Duodenal mucosa (tissue), 2 donors: Measurements from ENCODE around the gene FGF11.

Experiments used
- H3K27ac ChIP-seq: one replicate; pipeline ENCODE4 v1.7.0; 2013; ENCODE audit warnings: low read depth, low read length
- H3K27me3 ChIP-seq, 2 donors: one replicate each; pipeline ENCODE4 v1.7.0; 2013; ENCODE audit warnings: low read length in 2 of 2, control low read depth in 1 of 2; ENCODE audit not compliant: insufficient read depth in 2 of 2, control insufficient read depth in 1 of 2
- H3K36me3 ChIP-seq, 2 donors: one replicate each; pipeline ENCODE4 v1.7.0; 2013; ENCODE audit warnings: low read length in 2 of 2, control low read depth in 1 of 2; ENCODE audit not compliant: insufficient read depth in 2 of 2, control insufficient read depth in 1 of 2
- H3K4me1 ChIP-seq, 2 donors: one replicate each; pipeline ENCODE4 v1.7.0; 2013; ENCODE audit warnings: low read length in 2 of 2, control low read depth in 1 of 2; ENCODE audit not compliant: insufficient read depth in 2 of 2, control insufficient read depth in 1 of 2
- H3K4me3 ChIP-seq, 2 donors: one replicate each; pipeline ENCODE4 v1.7.0; 2013; ENCODE audit warnings: low read length in 2 of 2, low read depth in 1 of 2
- H3K9ac ChIP-seq, 2 donors: one replicate each; pipeline ENCODE4 v1.7.0; 2013; ENCODE audit warnings: low read length in 2 of 2, low read depth in 1 of 2
- H3K9me3 ChIP-seq, 2 donors: one replicate each; pipeline ENCODE4 v1.7.0; 2013; ENCODE audit warnings: low read length in 2 of 2, control low read depth in 1 of 2; ENCODE audit not compliant: control insufficient read depth in 1 of 2

Gene FGF11

DNA sequence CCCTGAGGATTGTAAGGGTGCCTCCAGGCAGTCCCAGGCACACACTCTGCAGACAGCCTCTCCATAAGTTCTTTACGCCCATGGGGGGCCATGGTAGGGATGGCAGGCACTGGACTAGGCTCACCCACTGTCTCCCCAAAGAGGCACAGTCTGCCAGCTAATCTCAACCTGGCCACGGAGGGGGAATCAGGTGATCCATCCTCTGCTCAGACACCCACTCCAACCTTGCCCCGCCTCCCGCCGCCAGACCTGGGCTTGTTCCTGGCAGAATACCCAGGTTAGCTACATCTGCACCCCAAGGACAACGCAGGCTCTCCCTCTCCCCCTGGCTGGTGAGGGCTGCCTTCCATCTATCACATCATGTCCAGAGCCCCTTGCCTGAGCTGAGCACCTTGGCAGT is 30.4 kb upstream of the FGF11 start:
- Histone ChIP-seq H3K4me3 (no peak overlapping the region), H3K9me3 (no peaks in the 10 kb centered on the region), H3K9ac (no peak overlapping the region), H3K4me1 (peaks cover 0 to 5% of the 10 kb centered on the region in 2 donors), H3K27ac (no peak overlapping the region), H3K27me3 (peaks cover 4 to 12% of the 10 kb centered on the region in 2 donors), H3K36me3 (no peaks in the 10 kb centered on the region)

DNA sequence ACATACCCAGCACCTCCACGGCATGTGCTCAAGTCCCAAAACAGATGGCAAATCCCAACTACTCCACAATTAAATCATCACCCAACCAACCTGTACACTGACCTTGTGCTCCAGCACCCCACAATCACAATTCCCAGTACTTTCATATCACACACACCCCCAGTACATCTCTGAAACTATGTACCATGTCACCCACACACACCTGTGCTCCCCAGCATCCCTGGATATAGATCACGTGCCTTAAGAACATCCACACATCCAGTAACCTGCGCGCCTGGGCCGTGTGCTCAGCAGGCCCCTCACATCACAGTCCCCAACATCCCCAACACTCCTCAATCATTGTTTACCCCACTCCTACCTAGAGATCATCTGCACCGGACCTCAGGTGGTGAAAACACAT is 29.6 kb upstream of the FGF11 start:
- Histone ChIP-seq H3K27ac (no peak overlapping the region), H3K27me3 (peaks cover 4 to 12% of the 10 kb centered on the region in 2 donors), H3K9ac (no peak overlapping the region), H3K4me3 (no peak overlapping the region), H3K36me3 (no peaks in the 10 kb centered on the region), H3K9me3 (no peaks in the 10 kb centered on the region), H3K4me1 (peaks cover 0 to 5% of the 10 kb centered on the region in 2 donors)

GRCh38 chr17:7410634-7411426 is 28.5 kb upstream of the FGF11 start:
- Histone ChIP-seq H3K9me3 (no peaks in the 10 kb centered on the region), H3K36me3 (no peaks in the 10 kb centered on the region), H3K27ac (no peak overlapping the region), H3K27me3 (peaks cover 4 to 8% of the 10 kb centered on the region in 2 donors), H3K9ac (no peak overlapping the region), H3K4me1 (peaks cover 0 to 5% of the 10 kb centered on the region in 2 donors), H3K4me3 (no peak overlapping the region)

DNA sequence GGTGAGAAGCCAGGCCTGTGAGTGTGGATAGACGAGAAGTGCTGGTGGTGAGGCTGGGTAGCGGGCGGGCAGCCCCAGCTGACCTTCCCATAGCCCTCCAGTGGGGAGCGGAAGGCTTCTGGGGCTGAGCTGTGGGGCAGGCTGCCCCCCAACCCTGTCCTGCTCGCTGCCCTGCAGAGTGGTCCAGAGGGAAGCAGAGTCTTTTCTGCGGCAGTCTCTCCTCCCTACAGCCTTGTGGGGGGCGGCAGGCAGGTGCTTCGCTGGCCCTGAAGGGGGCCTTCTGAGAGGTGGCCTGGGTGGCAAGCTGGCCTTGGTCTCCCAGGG is 27.9 kb upstream of the FGF11 start:
- no peaks in the 10 kb centered on the region for H3K36me3 ChIP-seq

DNA sequence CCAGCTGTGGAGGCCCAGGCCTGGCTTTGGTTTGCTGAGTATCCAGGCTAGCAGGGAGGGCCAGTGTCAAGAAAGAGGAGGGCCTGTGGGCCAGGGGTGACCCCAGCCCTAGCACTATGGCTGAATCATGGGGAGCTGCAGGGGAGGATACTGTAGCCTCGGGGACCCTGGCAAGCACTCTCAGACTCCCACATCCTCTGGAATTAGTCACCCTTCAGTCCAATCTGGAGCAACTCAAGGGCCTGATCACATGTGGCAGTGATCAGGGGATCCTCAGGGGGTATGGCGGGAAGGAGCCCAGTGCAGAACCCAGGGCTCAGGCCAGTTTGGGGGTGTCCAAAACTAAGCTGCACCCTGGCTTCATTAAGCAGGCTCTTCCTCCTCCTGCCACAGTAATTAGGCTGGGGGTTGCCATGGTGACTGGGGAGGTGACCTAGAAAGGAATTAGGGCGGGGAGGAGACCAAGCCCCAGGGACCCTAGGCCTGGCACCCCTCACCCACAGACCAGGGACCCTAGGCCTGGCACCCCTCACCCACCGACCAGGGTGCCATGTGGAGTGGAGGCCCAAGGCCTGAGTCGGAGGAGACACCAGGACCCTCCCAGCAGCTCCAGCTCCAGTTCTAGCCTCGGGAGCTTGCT is 25.8 kb upstream of the FGF11 start:
- Histone ChIP-seq H3K27me3 (peaks cover 0 to 4% of the 10 kb centered on the region in 2 donors), H3K9me3 (no peaks in the 10 kb centered on the region), H3K4me1 (peaks cover 0 to 4% of the 10 kb centered on the region in 2 donors), H3K36me3 (no peaks in the 10 kb centered on the region), H3K9ac (no peak overlapping the region), H3K27ac (no peak overlapping the region), H3K4me3 (no peak overlapping the region)

More for the DNA sequence above, 27.9 kb upstream of the FGF11 start:
- Histone ChIP-seq H3K27ac (no peak overlapping the region), H3K4me3 (no peak overlapping the region), H3K4me1 (peaks cover 0 to 5% of the 10 kb centered on the region in 2 donors), H3K9me3 (no peaks in the 10 kb centered on the region), H3K27me3 (peaks cover 3 to 4% of the 10 kb centered on the region in 2 donors), H3K9ac (no peak overlapping the region)

DNA sequence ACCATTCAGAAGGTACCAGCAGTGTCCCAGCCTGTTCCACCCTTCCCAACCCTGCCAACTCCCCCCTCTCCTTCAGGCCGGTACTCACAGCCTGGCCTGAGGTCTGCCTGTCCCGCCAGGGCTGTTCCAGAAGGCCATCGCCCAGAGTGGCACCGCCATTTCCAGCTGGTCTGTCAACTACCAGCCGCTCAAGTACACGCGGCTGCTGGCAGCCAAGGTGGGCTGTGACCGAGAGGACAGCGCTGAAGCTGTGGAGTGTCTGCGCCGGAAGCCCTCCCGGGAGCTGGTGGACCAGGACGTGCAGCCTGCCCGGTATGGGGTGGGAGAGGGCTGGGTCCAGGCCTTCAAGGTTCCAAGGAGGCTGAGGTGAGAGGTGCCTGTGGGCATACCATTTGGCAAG is 24.5 kb upstream of the FGF11 start:
- Histone ChIP-seq H3K27ac (no peak overlapping the region), H3K27me3 (no peaks in the 10 kb centered on the region), H3K4me3 (no peak overlapping the region), H3K9me3 (no peaks in the 10 kb centered on the region), H3K9ac (no peak overlapping the region), H3K36me3 (no peaks in the 10 kb centered on the region), H3K4me1 (no peaks in the 10 kb centered on the region)

DNA sequence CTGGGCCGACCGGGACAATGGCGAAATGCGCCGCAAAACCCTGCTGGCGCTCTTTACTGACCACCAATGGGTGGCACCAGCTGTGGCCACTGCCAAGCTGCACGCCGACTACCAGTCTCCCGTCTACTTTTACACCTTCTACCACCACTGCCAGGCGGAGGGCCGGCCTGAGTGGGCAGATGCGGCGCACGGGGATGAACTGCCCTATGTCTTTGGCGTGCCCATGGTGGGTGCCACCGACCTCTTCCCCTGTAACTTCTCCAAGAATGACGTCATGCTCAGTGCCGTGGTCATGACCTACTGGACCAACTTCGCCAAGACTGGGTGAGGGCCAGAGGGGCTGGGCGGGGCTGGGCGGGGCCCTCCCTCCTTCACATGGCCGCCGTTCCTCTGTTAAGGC is 23.5 kb upstream of the FGF11 start:
- Histone ChIP-seq H3K4me1 (no peaks in the 10 kb centered on the region), H3K27me3 (no peaks in the 10 kb centered on the region), H3K4me3 (no peak overlapping the region), H3K27ac (no peak overlapping the region), H3K9ac (no peak overlapping the region), H3K36me3 (no peaks in the 10 kb centered on the region), H3K9me3 (no peaks in the 10 kb centered on the region)

GRCh38 chr17:7416323-7416722 is 23.0 kb upstream of the FGF11 start:
- Histone ChIP-seq H3K9me3 (no peaks in the 10 kb centered on the region), H3K27me3 (no peaks in the 10 kb centered on the region), H3K36me3 (no peaks in the 10 kb centered on the region), H3K4me1 (no peaks in the 10 kb centered on the region), H3K9ac (no peak overlapping the region), H3K4me3 (no peak overlapping the region), H3K27ac (no peak overlapping the region)

- Histone ChIP-seq H3K27me3 (no peaks in the 10 kb centered on the region), H3K4me3 (no peak overlapping the region), H3K4me1 (no peaks in the 10 kb centered on the region), H3K9me3 (no peaks in the 10 kb centered on the region), H3K27ac (no peak overlapping the region), H3K9ac (no peak overlapping the region), H3K36me3 (no peaks in the 10 kb centered on the region)
Observed at GRCh38 chr17:7417056-7417655, 22.2 kb upstream of the FGF11 start.

DNA sequence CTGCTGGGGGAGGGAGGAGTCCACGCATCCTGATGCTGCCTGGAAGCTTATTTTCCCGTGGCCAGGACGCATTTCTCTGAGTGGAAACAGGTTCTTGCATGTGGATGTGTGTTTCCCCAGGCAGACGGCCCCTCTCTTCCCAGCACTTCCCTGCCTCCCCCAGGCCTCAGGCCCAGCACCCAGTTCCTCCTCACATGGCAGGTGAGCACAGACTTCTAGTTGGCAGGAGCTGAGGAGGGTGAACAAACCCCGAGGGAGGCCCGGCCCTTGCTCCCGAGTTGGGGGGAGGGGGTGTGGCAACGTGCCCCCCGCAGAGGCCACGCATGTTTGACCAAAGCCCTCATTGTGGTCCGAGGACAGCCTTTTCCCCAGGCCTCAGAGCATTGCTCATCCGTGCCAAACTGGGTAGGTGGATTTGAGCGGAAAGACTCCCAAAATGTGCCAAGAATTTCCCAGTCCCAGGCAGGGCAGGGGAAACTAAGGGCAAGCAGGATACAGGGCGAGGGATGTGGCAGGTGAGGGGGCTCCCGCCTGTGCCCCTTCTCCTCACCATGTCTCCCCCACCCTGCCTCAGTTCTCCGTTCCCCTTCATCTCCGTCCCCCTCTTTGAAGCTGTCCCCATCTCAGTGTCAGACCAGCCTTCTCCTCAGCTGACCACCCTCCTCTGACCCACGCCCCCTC is 20.7 kb upstream of the FGF11 start:
- H3K27me3 ChIP-seq = peaks cover 0 to 1% of the 10 kb centered on the region in 2 donors
- no peak overlapping the region for H3K27ac ChIP-seq
- no peaks in the 10 kb centered on the region for H3K36me3 ChIP-seq
- H3K9me3 ChIP-seq = no peaks in the 10 kb centered on the region
- H3K4me3 ChIP-seq = no peak overlapping the region
- no peaks in the 10 kb centered on the region for H3K4me1 ChIP-seq
- H3K9ac ChIP-seq = no peak overlapping the region
